Measurements from ENCODE around the gene CYB561D2. TPM values are rescaled to one million over a fixed set of nuclear protein-coding genes. Genes with fewer than 3 reads are reported as not detected.

CYB561D2 gene, protein sequence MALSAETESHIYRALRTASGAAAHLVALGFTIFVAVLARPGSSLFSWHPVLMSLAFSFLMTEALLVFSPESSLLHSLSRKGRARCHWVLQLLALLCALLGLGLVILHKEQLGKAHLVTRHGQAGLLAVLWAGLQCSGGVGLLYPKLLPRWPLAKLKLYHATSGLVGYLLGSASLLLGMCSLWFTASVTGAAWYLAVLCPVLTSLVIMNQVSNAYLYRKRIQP
- total RNA-seq (2021) (15.7 and 19.3 TPM in 2 replicates), Bru-seq, nascent RNA (percentile 59 among the genes with signal in this experiment), BruChase-seq, experiment 1, labeled RNA remaining after a 2-hour chase (percentile 58 among the genes with signal in this experiment), BruChase-seq, experiment 2, labeled RNA remaining after a 6-hour chase (percentile 71 among the genes with signal in this experiment)
- long read RNA-seq, transcript CYB561D2-202 (3 exons, 1,533 nt) = minor isoform, 6 of 40 reads
- long read RNA-seq, transcript CYB561D2-201 (4 exons, 1,225 nt) = minor isoform, 7 of 40 reads
- long read RNA-seq, transcript CYB561D2-205 (4 exons, 1,319 nt) = major isoform, 15 of 40 reads
- long read RNA-seq, partial matches to known transcripts = 3 of 40 reads
- long read RNA-seq, other reads (novel, unspliced or antisense) = 8 of 40 reads

DNA sequence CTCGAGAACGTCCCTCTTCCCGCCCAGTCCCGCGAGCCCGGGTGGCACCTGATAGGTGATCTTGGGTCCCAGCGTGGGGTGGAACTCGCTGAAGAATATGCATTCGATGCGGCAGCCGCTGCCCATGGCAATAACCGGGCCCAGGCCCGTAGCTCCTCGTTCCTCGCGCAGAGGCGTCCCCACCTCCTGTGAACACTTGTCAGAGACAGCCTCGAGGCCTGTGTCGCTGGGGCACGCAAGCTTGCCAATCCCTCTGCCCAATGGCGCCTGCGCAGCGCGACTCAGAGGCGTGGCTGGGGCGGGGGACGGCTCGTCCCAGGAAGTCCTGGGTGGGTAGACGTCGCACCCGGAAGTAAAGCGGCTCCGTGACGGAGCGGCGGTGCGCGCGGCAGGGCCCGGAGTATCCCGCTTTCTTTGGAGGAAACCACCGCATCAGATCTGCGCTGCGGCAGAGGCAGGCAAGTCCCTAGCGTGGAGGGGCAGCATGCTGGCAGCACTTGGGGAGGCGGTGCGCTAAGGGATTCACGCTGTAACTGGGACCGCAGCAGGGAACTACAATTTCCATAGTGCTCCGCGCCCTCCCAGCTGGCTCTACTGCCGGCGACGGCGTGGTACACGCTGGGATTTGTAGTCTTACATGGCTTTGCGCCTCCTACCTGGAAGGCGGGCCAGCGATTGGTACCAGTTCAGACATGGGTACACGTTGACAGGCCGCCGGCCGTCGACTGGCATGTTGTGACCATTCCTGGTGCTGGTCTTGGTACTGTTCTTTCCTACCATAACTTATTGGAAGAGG is at the start of gene CYB561D2, which contains the start of gene NPRL2:
Gene CYB561D2, plus strand, starts transcription at position 336 of the 796 bp plus-strand sequence. CDS start 572 bp downstream, outside the sequence.
Gene NPRL2, minus strand, starts transcription at position 249 of the 796 bp plus-strand sequence. Its CDS starts 123 bp downstream, at position 126.
- Histone ChIP-seq H3K9me2 (ENCODE audit: insufficient read depth) (no peaks in the 10 kb centered on the region), H3K9me3 (ENCODE audit: insufficient read depth, low read depth) (no peaks in the 10 kb centered on the region), H3K36me3 (ENCODE audit: low read depth) (no peaks in the 10 kb centered on the region), H3K79me2 (ENCODE audit: low read depth) (peaks cover 19% of the 10 kb centered on the region), H3K4me1 (replicated peaks; ENCODE audit: insufficient read depth) (peaks cover 17% of the 10 kb centered on the region; the same call in 1 of the 2 replicates), H3K27ac (0 out of 2 replicates have a peak within 1 kb of the TSS, but pooled peaks have one; percentile 45), H2AFZ (peak within 1 kb of the TSS; percentile 89), H3K27me3 (ENCODE audit: insufficient read depth, low read depth) (no peaks in the 10 kb centered on the region), H3K4me3 (peak within 1 kb of the TSS; percentile 79), H3K4me2 (peak within 1 kb of the TSS; percentile 97), H4K20me1 (ENCODE audit: insufficient read depth) (peaks cover 6% of the 10 kb centered on the region), H3F3A (ENCODE audit: insufficient read depth, low read depth) (peaks cover 9% of the 10 kb centered on the region; the same call in 1 of the 2 replicates)
- intact Hi-C loops (cut with micrococcal nuclease; ENCODE audit: unreplicated experiment) = loop anchor here (1.0 to 2.0 kb wide), 2 partner anchors 9 to 262 kb away; partner anchors contain the start of gene TMEM115
- ChIA-PET CTCF (interaction anchor here (0.8 to 2.3 kb wide), 3 partner anchors 14 to 191 kb away, joined by 3 to 6 read pairs (median 5); no protein-coding TSS in a partner anchor), POLR2A (ENCODE audit: unreplicated experiment) (interaction anchor here (0.6 to 0.9 kb wide), 6 partner anchors 9 to 252 kb away, joined by 3 to 7 read pairs (median 5); no protein-coding TSS in a partner anchor)
- DNase-seq = peak; percentile 89 to 98
- BruUV-seq (replicated peaks) = no TSS peak
- TF ChIP-seq, protein P1, sequence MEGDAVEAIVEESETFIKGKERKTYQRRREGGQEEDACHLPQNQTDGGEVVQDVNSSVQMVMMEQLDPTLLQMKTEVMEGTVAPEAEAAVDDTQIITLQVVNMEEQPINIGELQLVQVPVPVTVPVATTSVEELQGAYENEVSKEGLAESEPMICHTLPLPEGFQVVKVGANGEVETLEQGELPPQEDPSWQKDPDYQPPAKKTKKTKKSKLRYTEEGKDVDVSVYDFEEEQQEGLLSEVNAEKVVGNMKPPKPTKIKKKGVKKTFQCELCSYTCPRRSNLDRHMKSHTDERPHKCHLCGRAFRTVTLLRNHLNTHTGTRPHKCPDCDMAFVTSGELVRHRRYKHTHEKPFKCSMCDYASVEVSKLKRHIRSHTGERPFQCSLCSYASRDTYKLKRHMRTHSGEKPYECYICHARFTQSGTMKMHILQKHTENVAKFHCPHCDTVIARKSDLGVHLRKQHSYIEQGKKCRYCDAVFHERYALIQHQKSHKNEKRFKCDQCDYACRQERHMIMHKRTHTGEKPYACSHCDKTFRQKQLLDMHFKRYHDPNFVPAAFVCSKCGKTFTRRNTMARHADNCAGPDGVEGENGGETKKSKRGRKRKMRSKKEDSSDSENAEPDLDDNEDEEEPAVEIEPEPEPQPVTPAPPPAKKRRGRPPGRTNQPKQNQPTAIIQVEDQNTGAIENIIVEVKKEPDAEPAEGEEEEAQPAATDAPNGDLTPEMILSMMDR (conservative IDR thresholded peaks at IDR 0.05) = no peak
- no peak for TF ChIP-seq EZH2 (IDR thresholded peaks at IDR 0.05; ENCODE audit: low read depth)

DNA sequence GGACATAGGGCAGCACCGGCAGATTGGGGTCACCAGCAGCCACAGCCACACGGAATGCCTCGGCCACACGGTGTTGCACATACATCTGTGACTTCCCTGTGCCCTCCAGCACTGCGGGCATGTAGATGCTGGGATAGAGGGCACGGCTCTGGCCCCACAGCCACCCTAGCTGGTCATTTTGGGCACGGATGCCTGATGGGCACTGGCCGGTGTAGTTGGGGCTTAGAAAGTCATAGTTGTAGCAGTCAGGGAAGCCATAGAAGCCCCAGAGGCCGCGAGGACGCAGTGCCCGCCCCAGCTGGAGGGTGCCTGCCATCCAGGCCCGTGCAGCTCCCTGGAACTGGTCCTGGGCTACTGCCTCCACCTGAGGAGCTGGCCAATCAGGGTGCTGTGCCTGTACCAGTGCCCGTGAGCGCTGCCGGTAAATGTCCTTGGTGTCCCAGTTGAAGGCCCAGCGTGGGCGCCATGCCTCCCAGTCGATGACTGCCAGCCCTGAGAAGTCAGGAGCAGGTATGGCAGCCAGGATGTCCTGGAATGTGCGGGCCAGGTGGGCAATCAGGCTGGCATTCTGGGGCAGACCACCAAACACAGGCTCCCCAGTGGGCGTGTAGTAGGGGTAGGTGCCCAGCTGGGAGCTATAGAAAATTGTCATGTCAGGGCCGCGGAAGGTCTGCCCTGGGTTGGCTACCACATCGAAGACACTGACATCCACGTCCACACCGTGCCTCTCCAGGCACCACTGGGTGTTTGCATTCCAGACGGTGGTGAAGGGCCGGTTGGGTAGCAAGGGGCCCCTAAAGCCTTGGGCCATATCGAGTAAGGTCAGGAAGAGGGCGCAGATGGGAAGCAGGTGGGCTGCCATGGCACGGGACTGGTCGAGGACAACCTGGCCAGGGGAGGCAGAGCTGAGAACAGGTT is 48.3 kb upstream of the CYB561D2 start:
- Histone ChIP-seq H3K9me2 (ENCODE audit: insufficient read depth) (no peaks in the 10 kb centered on the region), H3F3A (ENCODE audit: insufficient read depth, low read depth) (peaks cover 9% of the 10 kb centered on the region; the same call in 1 of the 2 replicates), H3K27ac (no peak overlapping the region), H4K20me1 (ENCODE audit: insufficient read depth) (no peaks in the 10 kb centered on the region), H3K4me2 (no peak overlapping the region), H2AFZ (no peak overlapping the region), H3K9me3 (ENCODE audit: insufficient read depth, low read depth) (no peaks in the 10 kb centered on the region), H3K79me2 (ENCODE audit: low read depth) (0 out of 2 replicates have a peak, but pooled peaks cover 10% of the 10 kb centered on the region), H3K4me3 (no peak overlapping the region), H3K27me3 (ENCODE audit: insufficient read depth, low read depth) (no peaks in the 10 kb centered on the region), H3K4me1 (replicated peaks; ENCODE audit: insufficient read depth) (peaks cover 20% of the 10 kb centered on the region), H3K36me3 (ENCODE audit: low read depth) (no peaks in the 10 kb centered on the region)
- CTCF ChIA-PET = interaction anchor here (0.6 kb wide), 1 partner anchor 246 kb away, joined by 4 read pairs; no protein-coding TSS in a partner anchor
- BruUV-seq (replicated peaks) = no TSS peak
- intact Hi-C loops (cut with micrococcal nuclease; ENCODE audit: unreplicated experiment) = no loop called here
- POLR2A ChIA-PET (ENCODE audit: unreplicated experiment) = interaction anchor here (0.7 to 0.8 kb wide), 2 partner anchors 15 to 135 kb away, joined by 3 to 7 read pairs; no protein-coding TSS in a partner anchor
- TF ChIP-seq EZH2 (IDR thresholded peaks at IDR 0.05; ENCODE audit: low read depth) = no peak
- DNase-seq = no peak

All from PC-9 (cell line).